MM.1S (cell line): ENCODE measurements around the gene PIK3C3.

ENCODE experiments used
- CTCF ChIP-seq: fragments of 300-600 bp; sonication (generic); IDR thresholded peaks from 2 replicates; pipeline ENCODE4 v1.5.1; 2016; ENCODE audit warnings: antibody characterized with exemption, low read length, mixed read lengths
- EZH2 ChIP-seq: fragments of 300-600 bp; sonication (generic); optimal IDR thresholded peaks from 2 replicates; pipeline ENCODE3; 2017; ENCODE audit warnings: low read depth, mild to moderate bottlenecking, antibody characterized with exemption, low read length, mixed read lengths

DNA sequence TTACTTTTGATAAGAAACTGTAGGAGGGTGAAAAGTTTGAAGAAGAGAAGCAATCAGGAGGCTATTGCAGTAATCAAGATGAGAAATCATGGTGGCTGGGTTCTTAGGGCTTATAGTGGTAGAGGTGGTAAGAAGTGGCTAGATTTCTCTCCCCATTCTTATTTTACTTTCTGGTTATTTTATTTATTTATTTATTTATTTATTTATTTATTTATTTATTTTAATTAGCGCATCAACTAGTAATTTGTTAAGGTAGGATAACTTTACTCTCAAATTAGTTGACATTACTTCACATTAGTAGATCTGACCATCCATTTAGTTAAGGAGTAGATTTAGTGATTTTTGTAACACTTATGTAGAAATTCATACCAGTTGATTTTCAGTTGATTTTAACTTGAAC lies 77.4 kb downstream of the PIK3C3 start:
- TF ChIP-seq EZH2 (no peak), CTCF (no peak)
